ENCODE measurements around the gene SCP2D1.
A peak's percentile ranks its signal among the peaks of the same experiment; 100 is the strongest.

Gene SCP2D1

DNA sequence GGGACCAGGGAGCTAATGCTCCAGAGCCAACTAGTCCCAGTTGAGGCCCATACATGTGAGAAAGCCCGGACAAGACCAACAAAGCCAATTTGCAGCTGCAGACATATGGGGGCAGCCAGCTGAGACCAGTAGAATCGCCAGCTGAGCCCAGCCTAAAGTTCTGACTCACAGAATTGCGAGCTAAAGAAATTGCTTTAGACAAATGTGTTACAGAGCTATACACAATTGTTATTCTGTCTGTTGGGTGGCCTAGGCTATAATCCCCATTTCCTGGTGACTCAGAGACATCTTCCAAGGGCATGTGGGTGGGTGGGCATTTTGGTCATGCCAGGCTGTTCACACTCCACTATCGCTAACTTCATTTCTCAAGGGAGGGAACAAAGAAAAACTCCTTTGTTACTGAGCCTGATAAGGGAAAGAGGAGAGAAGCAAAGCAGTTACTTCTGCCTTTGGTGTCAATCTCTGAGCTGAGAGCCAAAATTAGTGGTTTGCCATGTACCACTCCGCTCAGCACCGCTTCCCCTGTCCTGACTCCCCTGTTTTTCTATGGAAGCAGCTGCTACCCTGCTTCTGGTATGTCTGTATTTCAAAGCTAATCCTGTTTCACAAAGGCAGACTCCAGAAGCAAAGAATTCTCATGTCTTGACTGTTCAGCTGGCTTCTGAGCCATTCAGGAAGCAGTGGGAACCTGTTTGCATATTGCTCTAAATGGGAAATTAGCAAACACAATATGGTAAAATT lies 26.1 kb downstream of the SCP2D1 start:
- peak; percentile 20 for DNase-seq (ENCODE audit: low spot score)
- Histone ChIP-seq H3K4me3 (ENCODE audit: low read length in 2 of 2) (no peak overlapping the region), H3K23ac (ENCODE audit: low read depth, low read length, poor library complexity) (no peak overlapping the region), H3K4me2 (ENCODE audit: insufficient read depth, low read length, poor library complexity, severe bottlenecking) (no peak overlapping the region), H2BK15ac (ENCODE audit: low read length) (no peak overlapping the region), H4K91ac (ENCODE audit: low read depth, low read length, poor library complexity) (no peak overlapping the region), H2BK120ac (ENCODE audit: low read depth, low read length) (no peak overlapping the region), H3K9ac (ENCODE audit: low read depth, low read length, poor library complexity) (no peak overlapping the region), H3K4me1 (ENCODE audit: control insufficient read depth in 2 of 2, insufficient read depth in 1 of 2, low read depth in 1 of 2, low read length in 2 of 2) (peaks cover 0 to 5% of the 10 kb centered on the region in 2 donors), H2AFZ (ENCODE audit: low read length) (no peak overlapping the region), H3K27me3 (ENCODE audit: control insufficient read depth in 3 of 3, insufficient read depth in 3 of 3, low read depth in 1 of 3, low read length in 3 of 3) (no peaks in the 10 kb centered on the region), H3K36me3 (replicated peaks in 1 of 2; ENCODE audit: control insufficient read depth in 2 of 2, insufficient read depth in 2 of 2, low read length in 2 of 2) (no peaks in the 10 kb centered on the region), H4K8ac (ENCODE audit: low read depth, low read length) (no peak overlapping the region), H3K14ac (ENCODE audit: low read length) (no peak overlapping the region), H3K18ac (ENCODE audit: low read length) (no peak overlapping the region), H3K27ac (replicated peaks; ENCODE audit: low read length) (peak overlapping the region; percentile 3), H3K79me1 (ENCODE audit: low read depth, low read length) (no peaks in the 10 kb centered on the region), H3K9me3 (replicated peaks in 1 of 2; ENCODE audit: control insufficient read depth in 2 of 2, insufficient read depth in 1 of 2, low read depth in 1 of 2, low read length in 2 of 2) (peaks cover 0 to 4% of the 10 kb centered on the region in 2 donors), H2AK5ac (ENCODE audit: low read depth, low read length) (no peak overlapping the region), H2BK12ac (ENCODE audit: low read length) (no peak overlapping the region), H3K4ac (ENCODE audit: low read length) (no peak overlapping the region), H2BK5ac (ENCODE audit: low read length) (no peak overlapping the region)
- no CpG with 5 or more reads among the region's 6 CpGs for WGBS, 2 donors (ENCODE audit: extremely low coverage in 2 of 2, insufficient read length in 2 of 2, insufficient replicate concordance in 1 of 2)

DNA sequence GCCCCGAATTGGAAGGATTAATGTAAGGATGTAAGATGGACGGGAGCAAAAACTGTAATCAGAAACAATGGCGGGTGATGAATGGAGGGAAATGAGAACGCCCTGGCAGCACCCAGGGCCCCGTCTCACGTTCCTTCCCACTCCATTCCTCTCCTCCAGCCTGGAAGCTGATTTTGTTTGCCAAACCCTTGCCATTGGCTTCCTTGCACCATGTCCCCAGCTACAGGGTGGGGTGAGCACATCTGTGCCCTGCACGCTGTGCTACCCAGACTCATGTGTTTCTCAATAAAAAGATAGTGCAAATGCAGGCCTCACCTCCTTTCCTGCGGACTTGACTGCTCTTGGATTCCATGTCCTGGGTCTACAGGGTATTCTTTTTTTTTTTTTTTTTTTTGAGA lies 26.7 kb downstream of the SCP2D1 start:
- no peak for DNase-seq (ENCODE audit: low spot score)
- H2AFZ ChIP-seq (ENCODE audit: low read length): no peak overlapping the region
- H2BK15ac ChIP-seq (ENCODE audit: low read length): no peak overlapping the region

GRCh38 chr20:18845017-18845416 lies 31.4 kb downstream of the SCP2D1 start:
- Histone ChIP-seq H2AFZ (ENCODE audit: low read length) (no peak overlapping the region), H3K9me3 (replicated peaks in 1 of 2; ENCODE audit: control insufficient read depth in 2 of 2, insufficient read depth in 1 of 2, low read depth in 1 of 2, low read length in 2 of 2) (peaks cover 0 to 2% of the 10 kb centered on the region in 2 donors), H4K91ac (ENCODE audit: low read depth, low read length, poor library complexity) (no peak overlapping the region), H4K8ac (ENCODE audit: low read depth, low read length) (no peak overlapping the region), H3K14ac (ENCODE audit: low read length) (no peak overlapping the region), H3K4ac (ENCODE audit: low read length) (no peak overlapping the region), H3K4me1 (ENCODE audit: control insufficient read depth in 2 of 2, insufficient read depth in 1 of 2, low read depth in 1 of 2, low read length in 2 of 2) (peaks cover 0 to 8% of the 10 kb centered on the region in 2 donors), H2BK5ac (ENCODE audit: low read length) (no peak overlapping the region), H3K36me3 (replicated peaks in 1 of 2; ENCODE audit: control insufficient read depth in 2 of 2, insufficient read depth in 2 of 2, low read length in 2 of 2) (no peaks in the 10 kb centered on the region), H2BK15ac (ENCODE audit: low read length) (no peak overlapping the region), H3K4me2 (ENCODE audit: insufficient read depth, low read length, poor library complexity, severe bottlenecking) (no peak overlapping the region), H3K18ac (ENCODE audit: low read length) (no peak overlapping the region), H3K79me1 (ENCODE audit: low read depth, low read length) (no peaks in the 10 kb centered on the region), H3K23ac (ENCODE audit: low read depth, low read length, poor library complexity) (no peak overlapping the region), H2AK5ac (ENCODE audit: low read depth, low read length) (no peak overlapping the region), H3K4me3 (ENCODE audit: low read length in 2 of 2) (no peak overlapping the region), H3K27ac (replicated peaks; ENCODE audit: low read length) (no peak overlapping the region), H2BK12ac (ENCODE audit: low read length) (no peak overlapping the region), H3K27me3 (ENCODE audit: control insufficient read depth in 3 of 3, insufficient read depth in 3 of 3, low read depth in 1 of 3, low read length in 3 of 3) (no peaks in the 10 kb centered on the region), H2BK120ac (ENCODE audit: low read depth, low read length) (no peak overlapping the region), H3K9ac (ENCODE audit: low read depth, low read length, poor library complexity) (no peak overlapping the region)
- no peak for DNase-seq (ENCODE audit: low spot score)
- no CpG with 5 or more reads among the region's 5 CpGs for WGBS, 2 donors (ENCODE audit: extremely low coverage in 2 of 2, insufficient read length in 2 of 2, insufficient replicate concordance in 1 of 2)

More for the DNA sequence above, 26.7 kb downstream of the SCP2D1 start:
- H3K23ac ChIP-seq (ENCODE audit: low read depth, low read length, poor library complexity): no peak overlapping the region
- no peak overlapping the region for H2BK120ac ChIP-seq (ENCODE audit: low read depth, low read length)
- no peak overlapping the region for H4K91ac ChIP-seq (ENCODE audit: low read depth, low read length, poor library complexity)
- no peak overlapping the region for H3K27ac ChIP-seq (replicated peaks; ENCODE audit: low read length)
- no peaks in the 10 kb centered on the region for H3K36me3 ChIP-seq (replicated peaks in 1 of 2; ENCODE audit: control insufficient read depth in 2 of 2, insufficient read depth in 2 of 2, low read length in 2 of 2)
- no peak overlapping the region for H3K4ac ChIP-seq (ENCODE audit: low read length)
- H3K79me1 ChIP-seq (ENCODE audit: low read depth, low read length): no peaks in the 10 kb centered on the region
- no peak overlapping the region for H2BK5ac ChIP-seq (ENCODE audit: low read length)
- no peaks in the 10 kb centered on the region for H3K27me3 ChIP-seq (ENCODE audit: control insufficient read depth in 3 of 3, insufficient read depth in 3 of 3, low read depth in 1 of 3, low read length in 3 of 3)
- no peak overlapping the region for H3K4me3 ChIP-seq (ENCODE audit: low read length in 2 of 2)
- H4K8ac ChIP-seq (ENCODE audit: low read depth, low read length): peak overlapping the region; percentile 20
- no peak overlapping the region for H3K9ac ChIP-seq (ENCODE audit: low read depth, low read length, poor library complexity)
- WGBS, 2 donors (ENCODE audit: extremely low coverage in 2 of 2, insufficient read length in 2 of 2, insufficient replicate concordance in 1 of 2): no CpG with 5 or more reads among the region's 8 CpGs
- H2AK5ac ChIP-seq (ENCODE audit: low read depth, low read length): no peak overlapping the region
- no peak overlapping the region for H3K4me2 ChIP-seq (ENCODE audit: insufficient read depth, low read length, poor library complexity, severe bottlenecking)
- H3K4me1 ChIP-seq (ENCODE audit: control insufficient read depth in 2 of 2, insufficient read depth in 1 of 2, low read depth in 1 of 2, low read length in 2 of 2): peaks cover 0 to 5% of the 10 kb centered on the region in 2 donors
- peak overlapping the region; percentile 15 for H3K18ac ChIP-seq (ENCODE audit: low read length)
- H3K14ac ChIP-seq (ENCODE audit: low read length): no peak overlapping the region
- peaks cover 0 to 4% of the 10 kb centered on the region in 2 donors for H3K9me3 ChIP-seq (replicated peaks in 1 of 2; ENCODE audit: control insufficient read depth in 2 of 2, insufficient read depth in 1 of 2, low read depth in 1 of 2, low read length in 2 of 2)
- no peak overlapping the region for H2BK12ac ChIP-seq (ENCODE audit: low read length)

DNA sequence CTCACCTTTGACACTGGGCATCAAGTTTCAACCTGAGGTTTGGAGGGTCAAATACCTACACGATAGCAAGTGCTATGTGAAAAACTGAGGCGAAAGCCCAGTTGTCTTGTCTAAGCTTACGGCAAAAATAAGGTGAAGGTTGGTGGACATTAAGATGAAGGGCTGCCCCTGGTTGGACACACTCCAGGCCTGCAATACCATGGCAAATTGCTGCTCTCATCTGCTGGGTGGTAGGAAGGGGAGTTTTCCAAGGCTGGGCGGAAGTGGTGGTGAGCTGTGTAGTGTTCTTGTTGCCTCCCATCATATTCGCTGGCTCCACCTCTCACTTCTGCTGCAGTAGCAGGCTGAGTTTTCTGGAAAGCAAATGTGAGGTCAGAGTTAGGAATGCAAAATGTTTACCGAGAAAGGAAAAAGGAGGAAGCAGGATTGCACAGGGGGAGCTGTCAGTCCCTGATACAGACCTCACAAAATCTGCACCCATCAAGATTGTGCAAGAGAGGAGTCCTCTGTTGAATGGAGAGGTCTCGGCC lies 33.7 kb downstream of the SCP2D1 start:
- Histone ChIP-seq H2BK15ac (ENCODE audit: low read length) (no peak overlapping the region), H3K23ac (ENCODE audit: low read depth, low read length, poor library complexity) (no peak overlapping the region), H3K4me3 (ENCODE audit: low read length in 2 of 2) (no peak overlapping the region), H2BK120ac (ENCODE audit: low read depth, low read length) (no peak overlapping the region), H2AFZ (ENCODE audit: low read length) (no peak overlapping the region), H3K4me1 (ENCODE audit: control insufficient read depth in 2 of 2, insufficient read depth in 1 of 2, low read depth in 1 of 2, low read length in 2 of 2) (peaks cover 0 to 5% of the 10 kb centered on the region in 2 donors), H3K27ac (replicated peaks; ENCODE audit: low read length) (no peak overlapping the region), H3K36me3 (replicated peaks in 1 of 2; ENCODE audit: control insufficient read depth in 2 of 2, insufficient read depth in 2 of 2, low read length in 2 of 2) (no peaks in the 10 kb centered on the region), H2AK5ac (ENCODE audit: low read depth, low read length) (no peak overlapping the region), H2BK12ac (ENCODE audit: low read length) (no peak overlapping the region), H3K4ac (ENCODE audit: low read length) (no peak overlapping the region), H3K4me2 (ENCODE audit: insufficient read depth, low read length, poor library complexity, severe bottlenecking) (no peak overlapping the region), H2BK5ac (ENCODE audit: low read length) (no peak overlapping the region), H3K27me3 (ENCODE audit: control insufficient read depth in 3 of 3, insufficient read depth in 3 of 3, low read depth in 1 of 3, low read length in 3 of 3) (no peaks in the 10 kb centered on the region), H3K9me3 (replicated peaks in 1 of 2; ENCODE audit: control insufficient read depth in 2 of 2, insufficient read depth in 1 of 2, low read depth in 1 of 2, low read length in 2 of 2) (peaks cover 0 to 2% of the 10 kb centered on the region in 2 donors), H3K79me1 (ENCODE audit: low read depth, low read length) (no peaks in the 10 kb centered on the region), H3K18ac (ENCODE audit: low read length) (no peak overlapping the region), H3K9ac (ENCODE audit: low read depth, low read length, poor library complexity) (no peak overlapping the region), H4K8ac (ENCODE audit: low read depth, low read length) (no peak overlapping the region), H3K14ac (ENCODE audit: low read length) (no peak overlapping the region), H4K91ac (ENCODE audit: low read depth, low read length, poor library complexity) (no peak overlapping the region)
- no peak for DNase-seq (ENCODE audit: low spot score)
- no CpG with 5 or more reads among the region's 7 CpGs for WGBS, 2 donors (ENCODE audit: extremely low coverage in 2 of 2, insufficient read length in 2 of 2, insufficient replicate concordance in 1 of 2)
